ENCODE data around the gene PDE9A. TPM values are rescaled to one million over a fixed set of nuclear protein-coding genes. Genes with fewer than 3 reads are reported as not detected.

The PDE9A gene
- total and polyA plus RNA-seq, 2 of the 4 experiments (the other 2 are of a cell fraction) = 0.89 to 0.90 TPM

DNA sequence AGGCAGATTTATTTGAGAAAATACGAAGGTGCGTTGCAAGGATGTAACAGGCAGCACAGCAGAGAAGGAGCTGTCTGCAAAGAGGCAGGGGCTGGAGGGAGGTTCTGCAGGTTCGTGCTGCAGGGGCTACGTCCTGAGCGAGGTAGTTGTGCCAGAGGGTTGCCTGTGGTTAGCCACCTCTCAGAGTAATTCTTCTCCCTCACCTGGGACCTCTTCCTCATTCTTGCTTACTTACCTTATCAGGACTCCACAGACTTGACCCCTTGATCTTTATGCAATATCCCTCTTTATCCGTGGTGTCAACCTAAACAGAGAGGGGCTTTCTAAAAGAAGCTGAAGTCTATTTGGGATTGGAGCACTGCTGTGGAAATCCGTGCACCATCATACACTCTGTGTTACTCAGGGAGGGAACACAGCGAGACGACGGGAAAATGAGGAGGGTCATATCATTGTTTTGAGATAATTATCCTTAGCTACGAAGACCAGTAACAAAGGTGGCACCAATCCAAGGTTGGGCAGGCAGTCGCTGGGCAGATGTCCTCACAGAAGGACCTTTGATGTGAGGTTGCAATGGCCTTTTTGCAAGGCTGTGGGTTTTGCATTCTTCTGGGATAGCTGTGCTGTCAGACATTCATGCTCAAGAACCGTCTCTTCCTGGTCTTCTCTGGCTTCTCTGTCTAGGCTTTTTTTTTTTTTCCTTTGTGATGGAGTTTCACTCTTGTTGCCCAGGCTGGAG is 143.1 kb downstream of the PDE9A start:
- intact Hi-C loops (cut with micrococcal nuclease) = no loop called here
- no peak overlapping the region for H2BK20ac ChIP-seq (ENCODE audit: low read depth, low read length)
- no peak overlapping the region for H3K27ac ChIP-seq (ENCODE audit: insufficient read depth, low read length)
- no peak overlapping the region for H4K5ac ChIP-seq (ENCODE audit: low read depth, low read length)
- CTCF ChIA-PET = no interaction called here
- no peaks in the 10 kb centered on the region for H3K9me3 ChIP-seq (ENCODE audit: control insufficient read depth, insufficient read depth, low read length)
- no peak overlapping the region for H2AK5ac ChIP-seq (ENCODE audit: low read depth, low read length)
- no peaks in the 10 kb centered on the region for H3K79me1 ChIP-seq (ENCODE audit: low read depth in 1 of 2, low read length in 2 of 2)
- H3K4me1 ChIP-seq (ENCODE audit: control insufficient read depth, insufficient read depth, low read length) = no peaks in the 10 kb centered on the region
- no peaks in the 10 kb centered on the region for H3K9me1 ChIP-seq (ENCODE audit: insufficient read depth, low read length)
- H3K27me3 ChIP-seq (ENCODE audit: control insufficient read depth, insufficient read depth, low read length) = peaks cover 11% of the 10 kb centered on the region
- POLR2A ChIA-PET (ENCODE audit: unreplicated experiment) = no interaction called here
- H2AFZ ChIP-seq (replicated peaks; ENCODE audit: low read length, poor library complexity) = no peak overlapping the region
- ATAC-seq (ENCODE audit: low read depth) (no peak), DNase-seq (no peak)
- H4K8ac ChIP-seq (ENCODE audit: low read depth in 2 of 2, low read length in 2 of 2) = no peak overlapping the region
- no peak overlapping the region for H3K14ac ChIP-seq (replicated peaks; ENCODE audit: low read depth, low read length)
- H3K4me3 ChIP-seq (ENCODE audit: insufficient read depth, low read depth, low read length) = no peak overlapping the region
- no peak overlapping the region for H3K9ac ChIP-seq (ENCODE audit: low read depth, low read length)
- H3K36me3 ChIP-seq (ENCODE audit: control insufficient read depth, insufficient read depth, low read length) = no peaks in the 10 kb centered on the region
- no peak overlapping the region for H3K56ac ChIP-seq (ENCODE audit: extremely low read depth, insufficient read depth, low read length)
- no peaks in the 10 kb centered on the region for H4K20me1 ChIP-seq (ENCODE audit: insufficient read depth, low read length)
- no peak overlapping the region for H2AK9ac ChIP-seq (replicated peaks; ENCODE audit: low read depth, low read length, poor library complexity)
- WGBS, 2 experiments (ENCODE audit: extremely low coverage in 2 of 2, insufficient read length in 1 of 2) = no CpG with 5 or more reads among the region's 13 CpGs
- H2BK5ac ChIP-seq (ENCODE audit: low read depth, low read length, poor library complexity, severe bottlenecking) = no peak overlapping the region
- no peak overlapping the region for H4K91ac ChIP-seq (ENCODE audit: insufficient read depth, low read depth, low read length)
- no peak overlapping the region for H3K4ac ChIP-seq (ENCODE audit: low read depth, low read length)
- H3K23ac ChIP-seq (ENCODE audit: low read depth, low read length) = no peak overlapping the region
- H2BK15ac ChIP-seq (ENCODE audit: low read depth, low read length) = no peak overlapping the region
- H3K4me2 ChIP-seq (ENCODE audit: low read depth, low read length) = no peak overlapping the region
- H3K18ac ChIP-seq (ENCODE audit: low read depth, low read length) = no peak overlapping the region
- BruUV-seq (replicated peaks) = no TSS peak
- H2BK120ac ChIP-seq (ENCODE audit: low read depth, low read length) = no peak overlapping the region
- TF ChIP-seq NFE2L2 (IDR thresholded peaks at IDR 0.05; ENCODE audit: low read depth, low read length) (no peak), BHLHE40 (IDR thresholded peaks at IDR 0.05; ENCODE audit: low read depth, low read length) (no peak), CHD1 (IDR thresholded peaks at IDR 0.05; ENCODE audit: low read depth, low read length) (no peak), RCOR1 (IDR thresholded peaks at IDR 0.05; ENCODE audit: insufficient replicate concordance, low read length) (no peak), MAZ (IDR thresholded peaks at IDR 0.05; ENCODE audit: borderline replicate concordance, low read depth, low read length) (no peak), POLR2A (IDR thresholded peaks at IDR 0.05; ENCODE audit: low read depth, low read length) (no peak), FOS (IDR thresholded peaks at IDR 0.05; ENCODE audit: low read depth, low read length) (no peak)
- dilution Hi-C loops (cut with HindIII; ENCODE audit: low sequenced_read_pairs, unreplicated experiment) = no loop called here
- in situ Hi-C loops (cut with MboI; ENCODE audit: low sequenced_read_pairs) = no loop called here
